HG03175 (cell line): ENCODE results near the gene TRIM10.
"Not testable (repeated sequence)": the region's sequence is repeated elsewhere in the genome, so short reads cannot be mapped to it uniquely, and the experiment has no call there.

Experiments used
- ATAC-seq: cut with Tn5 transposase; IDR thresholded peaks from one replicate; pipeline ENCODE4 v1.9.1; 2021; ENCODE audit warnings: mild to moderate bottlenecking, moderate library complexity; ENCODE audit not compliant: unreplicated experiment

TRIM10 gene

GRCh38 chr6:30172681-30173080 lies 11.7 kb upstream of the TRIM10 start:
- ATAC-seq, result no peak

GRCh38 chr6:30171677-30172471 lies 10.9 kb upstream of the TRIM10 start:
- ATAC-seq, result no peak

- ATAC-seq, result no peak
Observed at GRCh38 chr6:30169658-30170614, 8.9 kb upstream of the TRIM10 start.

GRCh38 chr6:30168741-30169140 lies 7.7 kb upstream of the TRIM10 start:
- ATAC-seq, result no peak

GRCh38 chr6:30167101-30167500 lies 6.1 kb upstream of the TRIM10 start:
- ATAC-seq, result no peak

GRCh38 chr6:30165238-30165637 lies 4.2 kb upstream of the TRIM10 start:
- ATAC-seq, result not testable (repeated sequence)

- no peak for ATAC-seq
Observed at GRCh38 chr6:30164714-30165113, 3.7 kb upstream of the TRIM10 start.

GRCh38 chr6:30163918-30164654 lies 3.1 kb upstream of the TRIM10 start:
- no peak for ATAC-seq

- no peak for ATAC-seq
Observed at GRCh38 chr6:30163090-30163917, 2.3 kb upstream of the TRIM10 start, which contains the start of gene TRIM15. Gene TRIM15, plus strand, starts transcription at chr6:30163546. Its CDS starts 139 bp downstream, at chr6:30163685.

GRCh38 chr6:30162265-30163089 lies 1.5 kb upstream of the TRIM10 start:
- no peak for ATAC-seq

GRCh38 chr6:30160008-30160784 lies 815 bp downstream of the TRIM10 start:
- no peak for ATAC-seq

GRCh38 chr6:30158475-30159040 lies 2.5 kb downstream of the TRIM10 start:
- ATAC-seq, result no peak

GRCh38 chr6:30157999-30158398 lies 3.0 kb downstream of the TRIM10 start:
- ATAC-seq, result no peak

GRCh38 chr6:30157581-30157980 lies 3.4 kb downstream of the TRIM10 start:
- no peak for ATAC-seq

- no peak for ATAC-seq
Observed at GRCh38 chr6:30156774-30157173, 4.2 kb downstream of the TRIM10 start.

- no peak for ATAC-seq
Observed at GRCh38 chr6:30156262-30156599, 4.8 kb downstream of the TRIM10 start.

- ATAC-seq, result no peak
Observed at GRCh38 chr6:30155520-30156261, 5.3 kb downstream of the TRIM10 start.
